ENCODE results near the gene CAPSL.
"Not testable (repeated sequence)": the region's sequence is repeated elsewhere in the genome, so short reads cannot be mapped to it uniquely, and the experiment has no call there.

The CAPSL gene

DNA sequence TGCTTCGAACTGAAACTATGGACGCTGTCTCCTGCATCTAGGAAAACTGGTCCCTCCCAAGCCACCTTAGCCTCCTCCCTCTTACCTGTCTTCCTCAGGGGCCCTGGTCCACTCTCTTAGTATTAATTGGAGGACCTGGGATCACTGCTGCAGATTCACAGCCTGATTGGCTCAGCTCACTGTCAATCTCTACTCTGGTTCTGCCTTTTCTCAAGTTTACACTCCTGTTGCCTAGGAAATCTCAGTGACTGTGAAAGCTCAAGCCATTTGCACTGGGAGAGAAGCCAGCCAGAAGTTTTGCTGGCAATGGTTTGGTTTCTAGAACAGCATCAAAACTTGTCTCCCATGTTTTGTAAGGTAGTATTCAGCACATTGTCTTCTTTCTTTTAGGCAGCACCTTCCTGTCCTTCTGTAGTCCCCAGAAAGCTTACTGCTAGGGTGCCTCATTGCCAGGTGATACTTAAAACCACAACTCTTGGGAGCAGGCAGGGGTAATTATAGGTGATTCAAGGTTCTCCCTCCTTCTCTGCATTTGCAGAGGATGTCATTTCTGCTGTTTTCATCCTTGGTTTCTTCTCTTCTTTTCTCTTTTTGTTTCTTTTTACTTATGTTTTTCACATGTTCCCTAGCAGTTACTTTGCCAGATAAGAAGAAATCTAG lies at the start of gene CAPSL:
CAPSL (minus strand) TSS at position 55 of the 660 bp plus-strand sequence. CDS start 17,502 bp downstream, outside the sequence.
- in situ Hi-C loops (cut with MboI; ENCODE audit: low sequenced_read_pairs) = no loop called here

DNA sequence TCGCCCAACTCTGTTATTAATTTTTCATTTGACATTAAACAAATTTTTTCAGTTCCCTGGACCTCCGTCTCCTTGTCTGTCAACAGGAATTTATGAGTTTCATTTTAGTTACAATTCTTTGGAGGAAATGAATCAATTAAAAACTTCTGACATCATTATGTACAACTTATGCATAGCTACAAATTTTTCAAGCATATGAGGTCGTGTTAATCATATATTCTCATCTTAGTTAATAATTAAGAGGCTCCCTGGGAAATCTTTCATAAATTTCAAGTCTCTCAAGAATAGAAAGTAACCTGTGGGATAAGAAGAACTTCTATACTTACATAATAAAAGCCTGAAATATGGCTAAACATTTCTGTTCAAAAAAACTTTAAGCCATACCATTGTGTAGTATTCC lies 49.4 kb upstream of the CAPSL start:
- in situ Hi-C loops (cut with MboI; ENCODE audit: low sequenced_read_pairs) = no loop called here

DNA sequence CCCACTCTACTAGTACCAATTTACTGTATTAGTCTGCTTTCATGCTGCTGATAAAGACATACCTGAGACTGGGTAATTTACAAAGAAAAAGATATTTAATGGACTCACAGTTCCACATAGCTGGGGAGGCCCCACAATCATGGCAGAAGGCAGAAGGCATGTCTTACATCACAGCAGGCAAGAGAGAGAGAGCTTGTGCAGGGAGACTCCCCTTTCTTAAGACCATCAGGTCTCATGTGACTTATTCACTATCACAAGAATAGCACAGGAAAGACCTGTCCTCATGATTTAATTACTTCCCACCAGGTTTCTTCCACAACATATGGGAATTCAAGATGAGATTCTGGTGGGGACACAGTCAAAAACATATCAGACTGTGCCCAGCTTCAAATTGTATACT lies 41.3 kb upstream of the CAPSL start:
- in situ Hi-C loops (cut with MboI; ENCODE audit: low sequenced_read_pairs) = no loop called here

DNA sequence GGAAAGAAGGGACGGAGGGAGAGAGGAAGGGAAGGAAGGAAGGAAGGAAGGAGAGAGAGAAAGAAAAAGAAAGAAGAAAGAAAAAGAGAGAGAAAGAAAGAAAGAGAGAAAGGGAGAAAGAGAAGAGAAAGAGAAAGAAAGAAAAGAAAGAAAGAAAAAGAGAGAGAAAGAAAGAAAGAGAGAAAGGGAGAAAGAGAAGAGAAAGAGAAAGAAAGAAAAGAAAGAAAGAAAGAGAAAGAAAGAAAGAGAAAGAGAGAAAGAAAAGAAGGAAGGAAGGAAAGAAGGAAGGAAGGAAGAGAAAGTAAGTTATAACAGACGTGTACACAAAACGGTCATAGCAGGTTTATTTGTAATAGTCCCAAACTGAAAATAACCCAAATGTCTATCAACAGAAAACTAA lies 38.4 kb upstream of the CAPSL start:
- in situ Hi-C loops (cut with MboI; ENCODE audit: low sequenced_read_pairs) = not testable (repeated sequence)

DNA sequence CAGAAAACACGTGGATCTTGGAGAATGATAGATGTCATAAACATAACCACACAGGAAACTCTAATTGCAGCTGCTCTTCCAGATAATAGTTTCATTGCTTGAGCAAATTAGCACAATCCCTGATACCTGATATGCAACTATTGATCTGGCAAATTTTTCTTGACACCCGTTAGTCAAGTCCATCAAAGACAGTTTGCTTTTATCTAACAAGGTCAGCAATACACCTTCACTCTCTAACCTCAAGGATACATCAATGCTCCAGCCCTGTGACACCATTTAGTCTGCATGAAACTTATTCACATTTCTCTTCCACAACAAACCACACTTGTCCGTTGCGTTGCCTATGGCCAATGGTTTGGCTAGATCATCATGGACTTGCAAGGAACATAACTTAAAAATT lies 36.1 kb upstream of the CAPSL start:
- in situ Hi-C loops (cut with MboI; ENCODE audit: low sequenced_read_pairs) = loop anchor here (25.0 kb wide), 1 partner anchor 313 kb away; no protein-coding TSS in a partner anchor

DNA sequence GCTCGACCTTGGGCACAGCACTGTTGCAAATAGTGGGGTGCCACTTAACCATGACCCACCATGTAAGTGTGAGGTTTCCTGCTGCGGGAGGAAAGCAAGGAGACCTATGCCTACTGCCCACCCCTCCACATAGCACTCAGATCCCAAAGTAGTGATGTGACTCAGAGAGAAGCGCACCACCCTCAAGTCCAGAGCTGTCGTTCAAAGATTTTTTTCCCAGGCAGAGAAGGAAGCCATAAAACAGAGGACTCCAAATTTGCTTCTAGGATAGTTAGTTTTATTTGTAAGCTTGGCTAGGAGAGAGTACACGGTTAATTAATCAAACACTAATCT lies 33.4 kb upstream of the CAPSL start:
- in situ Hi-C loops (cut with MboI; ENCODE audit: low sequenced_read_pairs) = loop anchor here (25.0 kb wide), 1 partner anchor 315 kb away; no protein-coding TSS in a partner anchor

DNA sequence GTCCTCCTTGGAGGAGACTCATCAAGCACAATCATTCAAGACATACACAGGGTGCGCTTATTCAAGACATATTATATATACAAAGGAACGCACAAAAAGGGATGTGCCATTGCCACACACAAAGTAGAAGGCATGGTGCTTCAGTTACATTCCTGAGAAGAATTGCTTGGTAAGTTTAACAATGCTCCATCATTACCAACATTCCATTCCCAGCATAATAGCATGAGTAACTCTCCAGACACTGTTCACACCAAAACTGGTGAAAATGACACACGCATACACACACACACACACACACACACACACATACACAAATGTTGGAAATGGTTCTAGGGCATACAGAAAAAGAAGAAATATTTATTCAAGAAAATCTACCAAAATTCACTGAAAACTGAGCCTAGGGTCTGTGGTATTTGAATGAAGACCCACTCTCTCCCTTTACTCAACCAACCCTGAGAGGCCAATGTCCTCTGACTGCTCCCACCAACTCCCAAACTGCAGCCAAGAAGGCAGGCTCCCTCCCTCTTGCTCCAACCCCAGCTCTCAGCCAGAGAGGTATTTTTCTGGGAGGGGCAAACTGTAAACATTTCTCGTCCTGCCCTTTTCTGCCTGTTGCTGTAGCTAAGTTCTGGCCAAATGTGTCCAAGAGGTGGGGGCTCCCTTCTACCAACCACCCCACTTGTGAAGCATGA lies 32.9 kb upstream of the CAPSL start:
- in situ Hi-C loops (cut with MboI; ENCODE audit: low sequenced_read_pairs) = loop anchor here (25.0 kb wide), 1 partner anchor 316 kb away; no protein-coding TSS in a partner anchor

DNA sequence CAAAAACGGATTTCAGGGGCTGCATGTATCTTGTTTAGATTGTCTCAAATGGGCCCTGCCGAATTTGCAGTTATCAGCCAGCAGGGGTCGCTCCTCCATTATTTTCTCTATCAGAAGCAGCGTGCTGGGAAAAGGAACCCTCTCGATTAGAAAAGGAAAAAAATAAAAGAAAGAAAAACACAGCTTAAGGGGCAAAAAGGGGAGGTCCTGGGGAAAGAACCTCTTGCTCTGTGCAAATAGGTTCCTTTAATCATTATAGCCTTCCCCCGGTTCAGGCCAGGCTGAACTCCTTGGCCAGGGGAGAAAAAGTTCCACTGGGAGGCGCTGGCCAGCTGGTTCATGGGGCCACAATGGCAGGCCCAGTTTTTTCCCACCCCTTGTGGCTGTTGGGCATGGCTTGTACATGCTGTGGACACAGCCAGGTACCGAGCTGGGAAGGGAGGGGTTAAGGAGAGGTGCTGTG lies 25.0 kb upstream of the CAPSL start:
- in situ Hi-C loops (cut with MboI; ENCODE audit: low sequenced_read_pairs) = loop anchor here (25.0 kb wide), 1 partner anchor 324 kb away; no protein-coding TSS in a partner anchor

DNA sequence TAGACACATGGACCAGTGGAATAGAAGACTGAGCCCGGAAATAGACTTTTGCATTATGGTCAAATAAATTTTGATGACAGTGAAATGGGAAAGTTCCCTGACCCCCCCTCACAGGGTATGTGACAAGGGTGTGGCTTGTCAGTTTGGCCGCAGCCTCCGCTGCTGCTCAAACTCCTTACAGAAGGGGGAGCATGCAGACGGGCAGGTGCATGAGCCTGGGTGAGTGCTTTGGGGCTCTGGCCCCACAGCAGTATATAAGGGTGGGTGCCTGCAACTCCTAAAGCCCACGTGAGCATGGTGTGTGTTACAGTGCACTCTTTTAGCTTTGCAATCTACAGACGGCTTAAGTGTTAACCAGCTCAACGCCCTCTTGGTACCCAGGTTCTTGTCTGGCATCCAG lies 21.9 kb upstream of the CAPSL start:
- in situ Hi-C loops (cut with MboI; ENCODE audit: low sequenced_read_pairs) = loop anchor here (25.0 kb wide), 1 partner anchor 327 kb away; no protein-coding TSS in a partner anchor

DNA sequence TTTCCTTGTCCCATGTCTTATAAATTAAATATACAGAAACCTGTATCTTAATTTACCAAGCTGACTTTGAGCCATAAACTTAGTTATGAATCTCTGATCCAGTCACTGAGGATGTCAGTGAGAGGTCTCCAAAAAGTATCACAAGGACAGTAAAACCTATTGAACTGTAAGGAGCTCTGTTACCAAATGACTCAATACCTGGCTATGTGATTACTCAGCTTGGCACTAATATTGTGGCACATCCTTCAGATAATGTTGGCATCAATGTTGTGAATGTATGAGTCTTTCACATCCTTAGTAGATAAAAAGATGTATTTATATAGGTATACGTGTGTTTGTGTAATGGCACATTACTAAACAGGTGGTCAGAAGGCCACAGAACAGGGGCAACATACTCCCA lies 18.0 kb upstream of the CAPSL start:
- in situ Hi-C loops (cut with MboI; ENCODE audit: low sequenced_read_pairs) = loop anchor here (25.0 kb wide), 1 partner anchor 331 kb away; no protein-coding TSS in a partner anchor

DNA sequence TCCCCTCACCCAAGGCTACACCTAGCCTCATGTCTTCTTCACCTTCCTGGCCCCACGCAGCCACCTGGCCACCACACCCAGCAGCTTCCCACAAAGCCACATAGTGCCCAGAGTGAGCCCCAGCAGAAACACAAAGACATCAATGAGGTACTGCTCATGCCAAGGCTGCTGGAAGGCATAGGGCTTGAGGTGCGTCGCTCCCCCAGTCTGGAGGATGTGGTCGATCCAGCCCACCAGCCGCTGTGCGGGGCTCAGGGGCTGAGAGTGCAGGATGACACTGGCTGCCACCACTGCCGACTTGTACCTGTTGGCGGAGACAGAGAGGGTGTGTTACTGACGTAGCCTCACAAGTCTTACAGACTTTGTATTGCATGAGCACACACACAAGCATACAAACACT lies 15.8 kb upstream of the CAPSL start:
- in situ Hi-C loops (cut with MboI; ENCODE audit: low sequenced_read_pairs) = loop anchor here (25.0 kb wide), 1 partner anchor 333 kb away; no protein-coding TSS in a partner anchor

DNA sequence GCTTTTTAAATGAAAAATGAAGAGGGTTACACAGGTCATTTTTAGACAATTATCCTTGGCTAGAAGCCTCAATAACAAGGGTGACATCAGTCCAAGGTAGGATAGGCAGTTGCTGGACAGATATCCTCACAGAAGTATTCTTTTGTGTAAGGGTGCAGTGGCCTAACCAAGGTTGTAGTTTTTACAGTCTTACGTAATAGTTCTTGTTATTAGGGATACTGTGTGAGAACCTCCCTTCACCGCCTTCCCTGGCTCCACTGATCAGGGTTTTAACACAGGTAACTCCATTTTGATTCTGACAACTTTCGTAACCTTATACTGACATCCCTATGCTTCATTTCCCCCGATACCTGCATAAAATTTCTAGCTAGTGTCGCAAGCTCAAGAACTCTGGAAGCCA lies 8.7 kb upstream of the CAPSL start:
- in situ Hi-C loops (cut with MboI; ENCODE audit: low sequenced_read_pairs) = no loop called here

DNA sequence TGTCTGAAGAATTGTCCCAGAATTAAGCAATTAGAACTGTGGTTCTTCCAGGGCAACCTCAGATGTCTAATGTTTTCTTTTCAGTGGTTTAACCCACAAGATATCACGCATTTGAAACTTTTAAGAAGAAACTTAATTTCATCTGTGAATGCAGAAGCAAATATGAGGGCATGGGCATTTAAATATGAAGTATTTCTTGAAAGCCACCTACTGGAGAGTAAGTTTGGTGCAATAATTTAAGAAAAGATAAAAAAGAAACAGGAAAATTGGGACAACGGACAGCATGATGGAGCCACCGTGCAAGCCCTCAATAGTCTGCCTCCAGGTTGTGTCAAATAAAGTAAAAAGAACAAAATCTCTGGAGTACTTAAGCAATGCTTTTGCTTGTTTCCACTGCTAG lies 1.2 kb upstream of the CAPSL start:
- in situ Hi-C loops (cut with MboI; ENCODE audit: low sequenced_read_pairs) = no loop called here

DNA sequence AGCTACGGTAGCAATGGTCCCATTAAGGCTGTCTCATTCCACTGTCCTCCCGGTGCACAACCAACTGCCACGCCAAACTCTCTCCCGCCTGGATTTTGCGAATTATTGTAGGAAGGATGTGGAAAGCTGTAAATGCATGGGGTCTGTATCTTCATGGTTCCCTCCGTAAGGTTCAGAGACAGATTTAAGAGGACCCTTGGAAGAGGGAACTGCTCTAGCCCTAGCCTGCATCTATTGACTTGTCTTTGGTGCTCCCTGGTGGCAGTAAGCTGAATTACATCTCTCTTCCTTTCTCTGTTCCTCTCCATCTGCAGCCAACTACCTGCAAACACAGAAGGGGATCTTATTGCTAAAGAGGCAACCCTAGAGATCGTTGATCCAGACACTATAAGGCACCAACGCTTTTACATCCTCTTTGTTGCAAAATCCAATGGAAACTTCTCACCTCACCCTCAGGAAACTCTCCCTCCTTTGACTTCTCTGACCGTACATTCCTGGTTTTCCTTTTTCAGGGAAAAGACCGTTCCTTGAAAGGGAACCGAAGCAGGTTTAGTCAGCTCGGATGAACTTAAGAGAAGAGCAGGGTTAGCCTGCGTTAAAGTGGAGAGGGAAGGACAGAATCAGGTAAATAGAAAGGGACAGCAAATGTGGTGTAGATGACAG lies 11.9 kb downstream of the CAPSL start:
- in situ Hi-C loops (cut with MboI; ENCODE audit: low sequenced_read_pairs) = loop anchor here (10.0 kb wide), 3 partner anchors 152 to 832 kb away; no protein-coding TSS in a partner anchor

DNA sequence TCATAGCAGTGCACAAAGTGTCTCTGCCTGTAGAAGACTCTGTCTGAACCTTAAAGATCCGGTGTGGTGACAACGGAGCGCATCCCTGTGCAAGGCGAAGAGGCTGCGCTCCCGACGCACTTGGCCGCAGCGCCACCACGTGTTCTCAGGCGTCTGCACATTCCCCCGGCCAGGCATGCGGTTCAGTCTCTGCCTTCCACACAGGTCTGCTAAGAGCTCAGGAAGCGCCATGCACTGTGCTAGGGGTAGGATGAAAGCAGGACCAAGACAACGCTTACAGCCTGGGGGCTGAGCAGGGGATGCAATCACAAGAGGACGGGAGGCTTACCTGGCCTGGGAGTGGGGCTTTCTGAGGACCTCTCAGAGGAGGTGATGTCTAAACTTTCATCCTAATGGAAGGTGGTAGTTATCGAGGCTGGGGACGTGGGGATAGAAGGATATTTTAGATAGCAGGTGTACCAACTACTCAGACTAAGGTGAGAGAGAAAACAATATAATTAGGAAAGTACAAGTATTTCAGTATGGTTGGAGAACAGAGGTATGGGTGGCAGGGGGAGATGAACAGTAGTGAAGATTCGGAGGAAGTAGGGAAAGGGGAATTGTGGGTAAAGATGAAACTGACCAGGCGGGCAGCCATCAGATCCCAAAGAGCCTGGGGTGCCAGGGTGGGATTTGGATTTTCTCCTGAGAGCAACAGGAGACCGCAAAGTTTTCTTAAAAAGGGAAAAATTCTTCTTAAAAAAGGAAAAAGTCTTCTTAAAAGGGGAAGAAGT lies 13.3 kb downstream of the CAPSL start:
- in situ Hi-C loops (cut with MboI; ENCODE audit: low sequenced_read_pairs) = loop anchor here (10.0 kb wide), 3 partner anchors 150 to 830 kb away; no protein-coding TSS in a partner anchor

DNA sequence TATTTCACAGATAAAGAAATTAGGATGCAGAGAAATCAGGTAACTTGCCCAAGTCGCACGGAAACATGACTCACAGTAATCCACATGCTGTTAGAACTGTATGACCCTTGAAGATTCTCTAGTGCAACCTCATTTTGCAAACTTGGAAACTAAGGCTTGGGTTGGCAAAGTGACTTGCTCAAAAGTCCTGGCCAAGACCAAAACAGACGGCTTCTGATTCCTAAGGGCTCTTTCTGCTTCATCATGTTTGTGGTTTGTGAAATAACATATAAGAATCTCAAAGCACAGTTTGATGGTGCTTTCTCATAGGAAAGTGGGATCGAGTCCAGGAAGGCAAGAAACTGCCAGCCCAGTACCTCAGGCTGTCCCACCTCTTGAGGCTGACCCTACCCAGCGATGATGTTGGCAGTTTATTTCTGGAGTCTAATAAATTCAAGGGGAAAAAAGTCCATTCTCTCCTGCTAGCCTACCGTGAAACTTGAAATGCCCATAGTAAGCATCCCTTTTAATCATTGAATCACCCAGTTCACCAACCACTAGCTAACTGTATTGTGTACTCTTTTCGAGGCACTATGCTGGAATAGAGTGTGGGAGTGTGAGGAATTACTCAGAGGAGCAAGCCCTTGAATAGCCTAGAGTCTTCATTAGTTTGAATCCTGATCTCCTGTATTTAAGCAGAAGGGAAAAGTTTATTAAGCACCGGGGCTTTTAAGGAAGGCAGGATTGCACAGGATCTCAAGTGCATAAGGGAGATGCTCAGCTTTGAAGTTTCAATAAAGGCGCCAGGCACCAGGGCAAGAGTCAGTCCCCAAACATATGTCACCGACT lies 14.1 kb downstream of the CAPSL start:
- in situ Hi-C loops (cut with MboI; ENCODE audit: low sequenced_read_pairs) = loop anchor here (10.0 kb wide), 3 partner anchors 150 to 830 kb away; no protein-coding TSS in a partner anchor

DNA sequence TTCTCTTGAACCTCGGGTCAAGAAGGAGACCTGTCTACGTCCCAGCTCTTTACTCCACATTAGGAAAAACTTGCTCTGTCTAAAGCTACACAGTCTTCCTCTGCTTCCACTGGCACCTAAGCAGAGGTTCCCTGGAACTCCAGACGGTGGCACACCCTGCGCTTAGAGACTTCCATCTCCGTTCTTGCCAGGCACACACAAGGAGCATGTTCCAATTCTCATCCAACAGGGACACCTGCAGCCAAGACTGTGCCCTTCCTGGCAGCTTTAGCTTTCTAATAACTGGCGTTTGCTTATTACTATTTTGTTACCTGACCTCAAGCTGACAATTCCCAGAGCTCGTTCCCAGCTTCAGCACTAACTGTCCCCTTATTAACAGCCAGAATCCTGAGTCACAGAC lies 16.0 kb downstream of the CAPSL start:
- in situ Hi-C loops (cut with MboI; ENCODE audit: low sequenced_read_pairs) = loop anchor here (10.0 kb wide), 3 partner anchors 148 to 828 kb away; no protein-coding TSS in a partner anchor

DNA sequence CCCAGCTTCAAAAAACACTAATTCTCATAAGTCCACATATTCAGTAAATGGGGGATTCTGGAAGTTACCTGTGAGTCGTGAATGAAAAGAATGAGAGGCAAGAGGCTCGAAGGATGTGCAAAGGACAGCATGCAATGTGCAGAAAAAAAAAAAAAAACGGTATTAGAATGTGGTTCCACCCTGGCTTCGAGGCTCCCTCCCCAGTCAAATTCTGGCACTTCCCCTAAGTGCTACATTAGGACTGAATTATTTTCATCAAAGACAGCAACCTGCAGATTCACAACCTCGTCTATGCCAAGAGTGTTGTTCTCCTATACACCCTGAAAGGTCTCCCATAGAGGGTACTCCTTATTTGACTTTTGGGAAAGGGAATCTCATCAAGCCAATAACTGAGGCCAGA lies 16.5 kb downstream of the CAPSL start:
- in situ Hi-C loops (cut with MboI; ENCODE audit: low sequenced_read_pairs) = loop anchor here (10.0 kb wide), 3 partner anchors 147 to 827 kb away; no protein-coding TSS in a partner anchor

DNA sequence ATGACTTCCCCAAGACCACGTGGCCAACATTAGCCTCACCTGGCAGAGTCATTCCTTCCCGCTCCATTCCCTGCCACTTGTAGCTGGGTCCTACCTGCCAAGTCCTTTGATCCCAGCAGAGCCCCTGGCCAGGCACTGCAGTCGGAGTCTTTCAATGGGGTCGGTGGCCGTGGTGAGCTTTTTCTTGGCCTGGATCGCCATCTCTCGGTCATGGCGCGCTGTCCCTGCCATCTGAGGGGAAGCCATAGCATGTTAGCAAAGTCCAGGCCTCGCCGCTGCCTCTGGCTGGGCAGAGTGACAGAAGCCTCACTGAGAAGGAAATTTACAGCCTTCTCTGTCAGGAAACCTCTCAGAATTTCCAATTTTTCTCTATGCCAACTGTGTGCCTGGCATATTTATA lies 17.5 kb downstream of the CAPSL start:
- in situ Hi-C loops (cut with MboI; ENCODE audit: low sequenced_read_pairs) = loop anchor here (10.0 kb wide), 3 partner anchors 146 to 826 kb away; no protein-coding TSS in a partner anchor

Measured in HL-60/S4 treated with retinoic acid at 250 ng/mL for 4 days and 3 days (cell line).